GM23248 (cell line): ENCODE measurements around the gene SMARCB1. TPM values are rescaled to one million over a fixed set of nuclear protein-coding genes. Genes with fewer than 3 reads are reported as not detected.

Experiments
- DNase-seq: peaks from one replicate; pipeline ENCODE4 v3.0.0-alpha.2; 2015
- H2AFZ ChIP-seq: fragments of 200-600 bp; sonication (generic); 2 replicates; pipeline ENCODE4 v1.6.1; 2016; ENCODE audit warnings: antibody characterized with exemption
- H3F3A ChIP-seq: fragments of 200-600 bp; sonication (generic); 2 replicates; pipeline ENCODE4 v1.6.1; 2016; ENCODE audit warnings: mild to moderate bottlenecking, antibody characterized with exemption, mixed run types; ENCODE audit not compliant: insufficient read depth
- H3K27ac ChIP-seq: fragments of 200-600 bp; sonication (generic); 2 replicates; pipeline ENCODE4 v1.5.1; 2016; ENCODE audit warnings: mild to moderate bottlenecking
- H3K27me3 ChIP-seq: fragments of 200-600 bp; sonication (generic); replicated peaks from 2 replicates; pipeline ENCODE4 v1.6.1; 2016; ENCODE audit warnings: mild to moderate bottlenecking; ENCODE audit not compliant: insufficient read depth
- H3K36me3 ChIP-seq: fragments of 200-600 bp; sonication (generic); 2 replicates; pipeline ENCODE4 v1.6.1; 2016; ENCODE audit warnings: low read depth, mild to moderate bottlenecking
- H3K4me1 ChIP-seq: fragments of 200-600 bp; sonication (generic); 2 replicates; pipeline ENCODE4 v1.6.1; 2016; ENCODE audit warnings: mild to moderate bottlenecking; ENCODE audit not compliant: insufficient read depth
- H3K4me2 ChIP-seq: fragments of 200-600 bp; sonication (generic); one replicate; pipeline ENCODE4 v1.6.1; 2016; ENCODE audit warnings: mild to moderate bottlenecking; ENCODE audit not compliant: unreplicated experiment
- H3K4me3 ChIP-seq: fragments of 200-600 bp; sonication (generic); 2 replicates; pipeline ENCODE4 v1.5.1; 2016; ENCODE audit warnings: mild to moderate bottlenecking
- H3K79me2 ChIP-seq: fragments of 200-600 bp; sonication (generic); 2 replicates; pipeline ENCODE4 v1.6.1; 2016; ENCODE audit warnings: mild to moderate bottlenecking; ENCODE audit not compliant: insufficient read depth
- H3K9ac ChIP-seq: fragments of 200-600 bp; sonication (generic); 2 replicates; pipeline ENCODE4 v1.6.1; 2016; ENCODE audit warnings: mild to moderate bottlenecking
- H3K9me2 ChIP-seq: fragments of 200-600 bp; sonication (generic); 2 replicates; pipeline ENCODE4 v1.6.1; 2016; ENCODE audit warnings: mixed run types, mild to moderate bottlenecking, moderate library complexity; ENCODE audit not compliant: insufficient read depth
- H3K9me3 ChIP-seq: fragments of 200-600 bp; sonication (generic); one replicate; pipeline ENCODE4 v1.6.1; 2017; ENCODE audit warnings: low read depth
- H4K20me1 ChIP-seq: fragments of 200-600 bp; sonication (generic); 2 replicates; pipeline ENCODE4 v1.6.0; 2016; ENCODE audit not compliant: insufficient read depth
- EZH2 ChIP-seq: fragments of 200-600 bp; sonication (generic); IDR thresholded peaks from 2 replicates; pipeline ENCODE4 v1.6.1; 2018; ENCODE audit warnings: antibody characterized with exemption, mild to moderate bottlenecking; ENCODE audit not compliant: insufficient read depth, poor library complexity, severe bottlenecking
- EZH2phosphoT487 ChIP-seq: fragments of 200-600 bp; sonication (generic); IDR thresholded peaks from 2 replicates; pipeline ENCODE4 v1.6.1; 2018; ENCODE audit warnings: antibody characterized with exemption, moderate library complexity, mild to moderate bottlenecking, low read depth; ENCODE audit not compliant: insufficient read depth
- WGBS, 2 experiments: methylation state at CpG; one replicate each; pipeline ENCODE4 v1.1.6; 2015 to 2017; ENCODE audit warnings: low lambda C conversion rate in 2 of 2, low coverage in 1 of 2; ENCODE audit errors: missing lambda C conversion rate in 2 of 2; 5-methylcytosine and 5-hydroxymethylcytosine counted together
- in situ Hi-C: fragments of 300-500 bp; cut with MboI; formaldehyde crosslinking; loops from 2 replicates; pipeline ENCODE4 v1.15.0; 2020
- polyA plus RNA-seq: library from polyadenylated mRNA; unstranded; fragments of >200 nt; fragmentation: Nextera tagmentation; extraction: Ambion mirVana; gene quantifications from 2 replicates; pipeline ENCODE4 v1.2.1, GENCODE V29; 2016
- total RNA-seq: library from RNA; depleted of rRNA; stranded (reverse); fragments of >200 nt; shearing (Covaris generic); gene quantifications from 2 replicates; pipeline ENCODE4 v1.2.3, GENCODE V29; 2014

The SMARCB1 gene
- total and polyA plus RNA-seq, 2 experiments from 2014 or later = 63.9 to 85.2 TPM

- H3K4me2 ChIP-seq = peak overlapping the region; percentile 11
- peaks cover 22% of the 10 kb centered on the region for H3K4me1 ChIP-seq
- no peak overlapping the region for H3K4me3 ChIP-seq
- in situ Hi-C loops = no loop called here
- H3K27me3 ChIP-seq = no peaks in the 10 kb centered on the region
- DNase-seq = peak; percentile 77
- peaks cover 5% of the 10 kb centered on the region; the same call in 1 of the 2 replicates for H3K36me3 ChIP-seq
- TF ChIP-seq EZH2phosphoT487 = no peak
- peak overlapping the region; percentile 46 for H3K27ac ChIP-seq
- H3F3A ChIP-seq = peaks cover 22% of the 10 kb centered on the region
- no peak overlapping the region for H2AFZ ChIP-seq
- H3K9me2 ChIP-seq = no peaks in the 10 kb centered on the region
- 68 to 70% methylated on average over 14 to 15 of the region's 15 CpGs for WGBS, 2 experiments
- H3K79me2 ChIP-seq = peaks cover 14% of the 10 kb centered on the region
- H3K9ac ChIP-seq = peak overlapping the region; percentile 57
- no peaks in the 10 kb centered on the region for H3K9me3 ChIP-seq
- no peaks in the 10 kb centered on the region for H4K20me1 ChIP-seq
Measured at GRCh38 chr22:23826510-23827350, 40.0 kb downstream of the SMARCB1 start.

- no peak overlapping the region for H3K4me3 ChIP-seq
- 89 to 92% methylated on average over 11 of the region's 11 CpGs for WGBS, 2 experiments
- peaks cover 22% of the 10 kb centered on the region for H3K79me2 ChIP-seq
- H3K4me2 ChIP-seq = no peak overlapping the region
- peaks cover 22% of the 10 kb centered on the region for H3F3A ChIP-seq
- peaks cover 5% of the 10 kb centered on the region; the same call in 1 of the 2 replicates for H3K36me3 ChIP-seq
- H3K4me1 ChIP-seq = peaks cover 22% of the 10 kb centered on the region
- H3K27ac ChIP-seq = no peak overlapping the region
- no peak for DNase-seq
- H3K9me3 ChIP-seq = no peaks in the 10 kb centered on the region
- no peaks in the 10 kb centered on the region for H4K20me1 ChIP-seq
- no peak overlapping the region for H2AFZ ChIP-seq
- no peaks in the 10 kb centered on the region for H3K9me2 ChIP-seq
- H3K9ac ChIP-seq = no peak overlapping the region
- in situ Hi-C loops = no loop called here
- H3K27me3 ChIP-seq = no peaks in the 10 kb centered on the region
- TF ChIP-seq EZH2phosphoT487 = no peak
- no peak for TF ChIP-seq EZH2
Measured at GRCh38 chr22:23827351-23827995, 40.7 kb downstream of the SMARCB1 start.

- H3K36me3 ChIP-seq = peaks cover 5% of the 10 kb centered on the region; the same call in 1 of the 2 replicates
- H3K9me2 ChIP-seq = no peaks in the 10 kb centered on the region
- H3K27me3 ChIP-seq = no peaks in the 10 kb centered on the region
- H3K9ac ChIP-seq = no peak overlapping the region
- DNase-seq = no peak
- H3K4me1 ChIP-seq = peaks cover 22% of the 10 kb centered on the region
- H3K27ac ChIP-seq = peak overlapping the region; percentile 25
- H3K4me2 ChIP-seq = no peak overlapping the region
- H4K20me1 ChIP-seq = no peaks in the 10 kb centered on the region
- H3K4me3 ChIP-seq = no peak overlapping the region
- TF ChIP-seq EZH2phosphoT487 (no peak), EZH2 (no peak)
- peaks cover 23% of the 10 kb centered on the region for H3K79me2 ChIP-seq
- no peaks in the 10 kb centered on the region for H3K9me3 ChIP-seq
- peaks cover 22% of the 10 kb centered on the region for H3F3A ChIP-seq
- H2AFZ ChIP-seq = no peak overlapping the region
- 92 to 93% methylated on average over 10 of the region's 10 CpGs for WGBS, 2 experiments
- in situ Hi-C loops = no loop called here
Measured at GRCh38 chr22:23828800-23829680, 42.3 kb downstream of the SMARCB1 start.

GRCh38 chr22:23829845-23830372, 43.1 kb downstream of the SMARCB1 start:
- no peak overlapping the region for H3K9ac ChIP-seq
- TF ChIP-seq EZH2 (no peak), EZH2phosphoT487 (no peak)
- WGBS, 2 experiments = 52 to 54% methylated on average over 7 of the region's 7 CpGs
- H3F3A ChIP-seq = peaks cover 22% of the 10 kb centered on the region
- peaks cover 23% of the 10 kb centered on the region for H3K79me2 ChIP-seq
- H2AFZ ChIP-seq = no peak overlapping the region
- peak overlapping the region; percentile 25 for H3K27ac ChIP-seq
- H3K27me3 ChIP-seq = no peaks in the 10 kb centered on the region
- no peaks in the 10 kb centered on the region for H4K20me1 ChIP-seq
- in situ Hi-C loops = no loop called here
- DNase-seq = peak; percentile 91
- H3K9me2 ChIP-seq = no peaks in the 10 kb centered on the region
- H3K36me3 ChIP-seq = peaks cover 5% of the 10 kb centered on the region; the same call in 1 of the 2 replicates
- H3K4me1 ChIP-seq = peaks cover 22% of the 10 kb centered on the region
- no peaks in the 10 kb centered on the region for H3K9me3 ChIP-seq
- no peak overlapping the region for H3K4me3 ChIP-seq
- peak overlapping the region; percentile 37 for H3K4me2 ChIP-seq
